HT-29 (cell line): Measurements from ENCODE around the gene LAMB4. TPM values are rescaled to one million over a fixed set of nuclear protein-coding genes. Genes with fewer than 3 reads are reported as not detected.

Source experiments
- DNase-seq: peaks from one replicate; pipeline ENCODE4 v3.0.0-alpha.2; 2015; ENCODE audit warnings: low spot score
- total RNA-seq: library from RNA; depleted of rRNA; stranded (reverse); fragments of >200 nt; shearing (Covaris generic); gene quantifications from 2 replicates; pipeline ENCODE4 v1.2.3, GENCODE V29; 2014

Gene LAMB4
- total RNA-seq, 1 experiment from 2014 or later: not detected

- no peak for DNase-seq
These were observed 12.0 kb upstream of the LAMB4 start for GRCh38 chr7:108142180-108142579.

DNA sequence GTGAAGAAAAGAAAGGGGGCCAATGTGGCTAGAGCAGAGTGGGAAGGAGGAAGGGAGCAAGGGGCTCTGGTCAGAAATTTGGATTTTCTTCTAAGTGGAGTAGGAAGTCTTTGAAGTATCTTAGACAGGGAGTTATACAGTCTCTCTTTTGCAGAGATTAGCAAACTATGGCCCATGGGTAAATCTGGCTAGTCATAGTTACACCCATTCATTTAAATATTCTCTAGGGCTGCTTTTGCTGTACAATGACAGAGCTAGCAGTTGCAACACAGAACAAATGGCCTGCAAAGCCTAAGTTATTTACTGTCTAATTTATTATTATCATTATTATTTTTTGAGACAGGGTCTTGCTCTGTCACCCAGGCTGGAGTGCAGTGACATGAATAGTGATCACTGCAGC is 10.5 kb upstream of the LAMB4 start:
- DNase-seq: no peak

- no peak for DNase-seq
These were observed 8.8 kb upstream of the LAMB4 start for GRCh38 chr7:108138911-108139310.

DNA sequence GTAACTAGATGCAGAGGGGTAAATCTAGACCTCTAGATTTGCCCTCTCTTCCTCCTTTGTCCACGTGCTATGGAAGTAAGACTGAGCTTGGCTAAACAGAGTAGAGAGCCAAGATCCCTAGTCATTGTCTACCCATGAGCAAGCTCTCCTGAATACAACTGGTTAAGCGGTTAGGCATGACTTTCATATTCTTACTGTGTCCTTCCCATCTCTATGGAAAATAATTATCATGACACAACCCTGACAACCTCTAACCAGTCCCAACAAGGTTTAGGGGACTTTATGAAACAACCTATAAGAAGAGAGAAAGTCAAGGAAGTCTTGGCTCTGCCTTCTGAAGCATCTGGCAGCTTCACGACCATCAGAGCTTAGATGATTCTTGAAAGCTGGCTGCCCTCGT is 7.8 kb upstream of the LAMB4 start:
- DNase-seq: no peak

DNA sequence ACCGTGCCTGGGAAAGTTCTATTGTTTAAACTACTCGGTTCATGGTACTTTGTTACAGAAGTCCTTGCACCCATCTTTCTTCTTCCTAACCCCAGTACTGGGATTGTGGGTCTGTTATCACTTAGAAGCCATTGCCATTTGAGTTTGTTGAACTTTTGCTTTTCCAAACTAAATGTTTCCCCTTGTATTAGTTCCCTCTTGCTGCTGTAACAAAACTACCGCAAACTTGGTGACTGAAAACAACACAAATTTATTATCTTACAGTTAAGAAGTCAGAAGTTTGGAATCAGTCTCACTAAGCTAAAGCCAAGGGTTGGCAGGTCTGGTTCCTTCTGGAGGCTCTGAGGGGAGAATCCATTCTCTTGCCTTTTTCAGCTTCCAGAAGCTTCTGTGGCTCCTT is 6.9 kb upstream of the LAMB4 start:
- no peak for DNase-seq

DNA sequence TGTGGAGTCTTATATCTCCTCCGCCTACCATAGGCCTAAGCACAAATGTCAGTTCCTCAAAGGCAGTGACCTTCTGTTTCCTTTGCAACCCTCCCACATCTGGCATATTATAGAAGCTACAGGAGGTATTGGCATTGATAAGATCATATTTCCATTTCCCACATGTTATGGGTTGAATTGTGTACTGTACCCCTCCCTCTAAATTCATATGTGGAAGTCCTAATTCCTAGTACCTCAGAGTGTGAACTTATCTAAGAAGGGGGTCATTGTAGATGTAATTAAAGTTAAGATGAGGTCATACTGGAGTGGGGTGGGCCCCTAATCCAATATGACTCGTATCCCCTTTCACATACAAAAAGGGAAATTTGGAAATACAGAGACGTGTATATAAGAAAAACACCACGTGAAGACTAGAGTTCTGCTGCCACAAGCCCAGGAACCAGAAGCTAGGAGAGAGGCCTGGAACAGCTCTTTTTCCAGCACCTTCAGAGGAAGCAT is 6.1 kb upstream of the LAMB4 start:
- no peak for DNase-seq

- DNase-seq: no peak
These were observed 5.5 kb upstream of the LAMB4 start for GRCh38 chr7:108135446-108136190.

GRCh38 chr7:108134486-108134885 is 4.3 kb upstream of the LAMB4 start:
- no peak for DNase-seq

DNA sequence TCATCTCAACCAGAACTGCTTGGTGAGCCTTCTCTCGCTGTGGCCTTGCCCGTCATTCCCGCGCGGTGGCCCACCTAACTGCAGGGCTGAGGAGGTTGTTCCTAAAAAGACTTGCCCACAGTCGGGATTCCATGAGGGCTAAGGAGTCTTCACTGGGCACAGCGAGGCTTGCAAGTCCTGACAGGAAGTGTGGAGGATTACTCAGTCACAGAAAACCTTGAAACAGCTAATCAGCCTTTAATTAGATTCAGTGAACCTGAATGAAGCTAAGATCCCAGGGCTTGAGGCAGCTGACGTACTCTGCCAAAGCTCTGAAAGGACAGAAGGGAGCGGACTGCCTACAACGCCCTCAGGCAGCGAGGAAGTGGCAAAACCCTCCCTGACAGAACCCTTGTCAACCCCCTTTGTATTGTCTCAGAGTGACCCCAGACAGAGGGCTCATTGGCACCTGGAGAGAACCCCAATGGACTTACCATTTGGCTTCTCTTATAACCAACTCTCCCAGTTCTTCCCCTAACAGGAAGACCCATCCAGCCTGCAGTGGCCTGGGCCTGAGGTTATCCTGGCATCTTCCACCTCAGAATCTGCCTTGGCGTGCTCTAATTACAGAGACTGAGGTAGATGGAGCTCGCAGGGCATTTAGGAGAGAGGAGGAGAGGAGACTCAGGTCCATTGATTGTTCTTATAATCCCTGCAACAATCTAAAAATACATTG is 2.5 kb upstream of the LAMB4 start:
- no peak for DNase-seq

GRCh38 chr7:108129018-108129965 is 869 bp downstream of the LAMB4 start:
- no peak for DNase-seq

- DNase-seq: no peak
These were observed 1.6 kb downstream of the LAMB4 start for GRCh38 chr7:108128514-108128913.

GRCh38 chr7:108127461-108127860 is 2.7 kb downstream of the LAMB4 start:
- no peak for DNase-seq

DNA sequence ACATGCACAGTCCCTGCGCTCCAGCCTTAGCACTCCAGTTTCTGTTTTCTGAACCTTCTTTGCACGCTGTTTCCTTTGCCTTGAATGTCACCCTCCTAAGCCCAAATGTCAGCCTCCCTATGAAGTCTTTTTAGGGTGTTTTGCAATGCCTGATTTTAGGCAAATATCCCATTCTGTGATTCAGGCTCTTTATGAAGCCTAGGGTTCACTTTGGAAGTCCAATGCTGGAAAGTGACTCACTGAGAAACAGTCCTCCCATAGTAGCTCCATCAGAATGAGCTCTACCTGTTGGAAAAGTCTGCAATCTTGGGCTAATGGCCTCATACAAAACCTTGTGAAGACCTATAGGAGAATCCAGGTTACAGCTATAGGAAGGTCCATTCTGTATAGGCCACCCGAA is 5.3 kb downstream of the LAMB4 start:
- no peak for DNase-seq

DNA sequence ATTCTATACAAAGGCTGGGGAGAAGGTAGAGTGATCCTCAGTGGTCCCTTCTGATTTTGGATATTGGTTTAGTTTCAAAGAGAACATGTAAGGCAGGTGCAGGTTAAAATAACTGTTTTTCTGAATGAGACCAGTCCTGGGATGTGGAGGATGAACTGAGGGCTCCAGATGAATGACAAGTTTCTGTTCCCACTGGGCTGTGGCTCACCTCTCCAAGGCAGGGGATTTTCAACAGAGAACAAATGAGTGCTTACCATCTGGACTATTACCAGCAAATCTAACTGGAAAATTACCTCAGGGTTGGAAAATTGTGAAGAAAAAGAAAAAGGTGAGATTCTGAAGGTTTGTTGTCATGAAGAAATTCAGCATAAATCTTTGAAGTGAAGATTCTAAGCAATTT is 8.0 kb downstream of the LAMB4 start:
- DNase-seq: no peak

- no peak for DNase-seq
These were observed 9.2 kb downstream of the LAMB4 start for GRCh38 chr7:108120933-108121332.

DNA sequence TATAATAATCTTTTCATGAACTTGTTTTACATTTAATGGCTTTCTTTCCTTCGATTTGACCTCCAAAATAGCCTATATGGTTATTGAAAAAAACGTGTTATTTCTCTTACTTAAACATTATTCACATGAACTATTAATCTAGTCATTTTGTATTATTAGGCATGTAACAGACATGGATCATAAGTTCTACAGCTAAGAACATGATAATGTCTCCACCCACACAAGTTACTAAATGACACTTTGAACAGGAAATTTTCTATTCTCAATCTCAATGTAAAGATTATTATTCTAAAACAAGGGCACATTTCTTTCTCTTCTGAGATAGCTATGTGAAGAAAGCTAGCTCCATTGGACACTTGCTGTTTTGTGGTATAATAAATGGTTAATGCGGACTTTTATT is 10.0 kb downstream of the LAMB4 start:
- DNase-seq: no peak

GRCh38 chr7:108118959-108119358 is 11.2 kb downstream of the LAMB4 start:
- no peak for DNase-seq

DNA sequence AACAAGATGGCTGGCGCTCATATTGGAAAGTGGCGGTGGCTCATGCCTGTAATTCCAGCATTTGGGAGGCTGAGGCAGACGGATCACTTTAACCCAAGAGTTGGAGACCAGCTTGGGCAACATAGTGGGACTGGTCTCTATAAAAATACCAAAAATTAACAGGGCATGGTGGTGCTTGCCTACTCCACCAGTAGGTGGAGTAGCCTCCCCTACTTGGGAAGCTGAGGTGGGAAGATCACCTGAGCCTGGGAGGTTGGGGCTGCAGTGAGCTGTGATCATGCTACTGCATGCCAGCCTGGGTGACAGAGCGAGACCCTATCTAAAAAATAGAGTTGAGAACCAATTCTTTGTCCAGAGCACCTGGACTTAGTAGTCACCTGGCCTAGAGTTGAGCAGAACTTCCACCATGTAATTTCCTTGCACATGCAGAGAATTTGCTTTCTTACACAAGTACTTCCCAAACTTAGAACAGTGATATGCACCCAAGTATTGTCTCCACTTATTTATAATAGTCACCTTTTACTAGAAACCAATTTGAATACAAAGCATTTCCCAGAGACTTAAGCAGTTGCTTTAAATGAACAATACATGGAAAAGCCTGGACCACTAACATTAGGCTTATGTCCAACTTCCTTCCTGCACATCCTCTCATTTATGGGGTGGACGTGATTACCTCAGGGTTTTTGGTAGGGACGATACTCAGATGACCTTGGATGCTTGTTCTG is 15.9 kb downstream of the LAMB4 start:
- DNase-seq: peak; percentile 71

GRCh38 chr7:108112683-108113082 is 17.5 kb downstream of the LAMB4 start:
- DNase-seq: no peak

DNA sequence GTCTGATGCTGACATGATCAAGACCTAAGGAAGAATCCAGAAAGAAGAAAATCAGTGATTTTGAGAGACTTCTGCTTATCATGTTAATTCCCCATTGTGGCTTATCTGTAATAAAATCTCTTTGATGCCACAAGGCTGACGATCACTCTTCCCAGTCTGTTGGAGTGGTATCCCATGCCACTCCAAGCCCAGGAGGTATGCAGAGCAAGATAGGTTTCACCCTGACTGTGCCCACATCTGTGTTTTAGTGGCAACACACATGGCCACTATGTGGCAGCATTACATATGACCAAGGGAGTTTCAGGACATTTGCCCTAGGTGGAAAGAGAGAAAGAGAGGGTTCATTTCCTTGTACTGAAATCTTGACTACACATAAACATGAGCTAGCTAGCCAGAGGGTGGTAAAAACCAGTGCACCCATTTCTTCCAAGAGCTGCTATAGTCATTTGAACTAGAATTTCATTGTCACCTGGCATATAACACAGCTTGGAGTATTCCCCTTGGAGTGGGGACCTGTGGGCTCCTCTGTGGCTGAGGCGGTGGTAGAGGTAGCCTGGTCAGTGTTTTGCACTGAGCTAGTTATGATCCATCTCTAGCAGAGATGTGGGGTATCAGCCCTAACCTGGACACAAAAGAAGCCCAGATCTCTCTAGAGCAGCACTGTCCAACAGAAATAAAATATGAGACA is 20.8 kb downstream of the LAMB4 start:
- DNase-seq: peak; percentile 54

- DNase-seq: peak; percentile 22
These were observed 22.0 kb downstream of the LAMB4 start for GRCh38 chr7:108108131-108108530.
